ENCODE data around the gene FAM237B. TPM values are rescaled to one million over a fixed set of nuclear protein-coding genes. Genes with fewer than 3 reads are reported as not detected.

Gene FAM237B
- polyA plus RNA-seq, 3 donors from 2014 or later = not detected

- no peak for DNase-seq
- no peak overlapping the region for H3K27ac Mint-ChIP-seq
- H3K4me3 Mint-ChIP-seq = peak overlapping the region in 1 of 5 donors; percentile 35
- H3K27me3 Mint-ChIP-seq (ENCODE audit: low read depth in 3 of 3) = peaks cover 9 to 24% (median 15%) of the 10 kb centered on the region in 3 donors
- H3K9me3 Mint-ChIP-seq = peaks cover 0 to 5% (median 0%) of the 10 kb centered on the region in 6 donors
- H3K36me3 Mint-ChIP-seq = no peaks in the 10 kb centered on the region
- H3K4me1 Mint-ChIP-seq = no peaks in the 10 kb centered on the region
These were observed 695 bp downstream of the FAM237B start for GRCh38 chr7:90320418-90320800.

GRCh38 chr7:90320014-90320413 lies 1.1 kb downstream of the FAM237B start:
- peaks cover 0 to 5% (median 0%) of the 10 kb centered on the region in 6 donors for H3K9me3 Mint-ChIP-seq

DNA sequence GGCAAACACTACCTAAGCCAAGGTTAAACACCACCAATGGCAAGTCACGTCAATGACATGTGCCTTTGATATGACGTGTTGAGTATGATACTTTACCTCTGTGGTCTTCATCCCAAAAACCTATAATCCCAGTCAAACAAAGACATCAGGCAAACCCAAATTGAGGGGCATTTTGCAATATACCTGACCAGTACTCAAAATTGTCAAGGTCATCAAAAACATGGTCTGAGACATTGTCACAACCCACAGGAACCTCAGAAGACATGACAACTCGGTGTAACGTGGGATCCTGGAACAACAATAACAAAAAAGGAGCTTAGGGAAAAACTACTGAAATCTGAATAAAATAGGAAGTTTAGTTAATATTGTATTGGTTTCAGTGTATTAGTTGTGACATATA lies 7.2 kb downstream of the FAM237B start:
- no peak overlapping the region for H3K27ac Mint-ChIP-seq
- no peaks in the 10 kb centered on the region for H3K36me3 Mint-ChIP-seq
- H3K9me3 Mint-ChIP-seq = peaks cover 0 to 2% (median 0%) of the 10 kb centered on the region in 6 donors
- H3K4me3 Mint-ChIP-seq = no peak overlapping the region
- no peaks in the 10 kb centered on the region for H3K4me1 Mint-ChIP-seq
- no peak for DNase-seq
- H3K27me3 Mint-ChIP-seq (ENCODE audit: low read depth in 3 of 3) = peaks cover 2 to 7% (median 3%) of the 10 kb centered on the region in 3 donors

More at GRCh38 chr7:90320014-90320413, 1.1 kb downstream of the FAM237B start:
- no peak overlapping the region for H3K4me3 Mint-ChIP-seq
- H3K27ac Mint-ChIP-seq = no peak overlapping the region
- no peaks in the 10 kb centered on the region for H3K4me1 Mint-ChIP-seq
- peaks cover 9 to 24% (median 16%) of the 10 kb centered on the region in 3 donors for H3K27me3 Mint-ChIP-seq (ENCODE audit: low read depth in 3 of 3)
- no peaks in the 10 kb centered on the region for H3K36me3 Mint-ChIP-seq
- DNase-seq = no peak

DNA sequence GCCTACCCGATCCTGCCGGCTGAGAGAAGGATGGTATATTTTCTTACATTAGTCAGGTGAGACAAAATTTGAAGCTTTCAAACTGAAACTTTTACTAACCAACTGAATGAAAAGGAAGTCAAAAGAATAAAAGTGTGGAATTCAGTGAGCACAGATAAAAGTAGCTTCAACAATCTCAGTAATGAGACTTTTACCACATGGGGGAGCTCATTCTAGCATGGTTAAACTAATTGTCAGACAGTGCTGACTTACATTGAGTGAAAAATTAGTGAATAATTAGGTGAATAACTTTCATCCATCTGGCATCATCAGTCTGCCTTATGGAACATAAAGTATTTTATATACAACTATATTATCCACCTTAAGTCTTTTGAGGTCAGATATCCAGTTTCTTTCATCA lies 8.4 kb downstream of the FAM237B start:
- Mint-ChIP-seq H3K27ac (no peak overlapping the region), H3K36me3 (no peaks in the 10 kb centered on the region), H3K9me3 (no peaks in the 10 kb centered on the region), H3K4me3 (no peak overlapping the region), H3K27me3 (ENCODE audit: low read depth in 3 of 3) (peaks cover 2 to 7% (median 3%) of the 10 kb centered on the region in 3 donors), H3K4me1 (no peaks in the 10 kb centered on the region)
- peak in 1 of 3 donors; percentile 4 for DNase-seq

GRCh38 chr7:90311175-90311574 lies 9.9 kb downstream of the FAM237B start:
- Mint-ChIP-seq H3K36me3 (no peaks in the 10 kb centered on the region), H3K27ac (no peak overlapping the region), H3K4me3 (no peak overlapping the region), H3K4me1 (no peaks in the 10 kb centered on the region), H3K27me3 (ENCODE audit: low read depth in 3 of 3) (peaks cover 2 to 4% (median 3%) of the 10 kb centered on the region in 3 donors), H3K9me3 (no peaks in the 10 kb centered on the region)
- DNase-seq = no peak

- no peak overlapping the region for H3K4me3 Mint-ChIP-seq
- H3K36me3 Mint-ChIP-seq = no peaks in the 10 kb centered on the region
- H3K9me3 Mint-ChIP-seq = no peaks in the 10 kb centered on the region
- H3K27ac Mint-ChIP-seq = no peak overlapping the region
- no peaks in the 10 kb centered on the region for H3K4me1 Mint-ChIP-seq
- DNase-seq = no peak
- peaks cover 2 to 4% (median 3%) of the 10 kb centered on the region in 3 donors for H3K27me3 Mint-ChIP-seq (ENCODE audit: low read depth in 3 of 3)
These were observed 11.2 kb downstream of the FAM237B start for GRCh38 chr7:90309872-90310271.

- Mint-ChIP-seq H3K4me3 (no peak overlapping the region), H3K36me3 (no peaks in the 10 kb centered on the region), H3K9me3 (no peaks in the 10 kb centered on the region), H3K27me3 (ENCODE audit: low read depth in 3 of 3) (peaks cover 0 to 3% (median 2%) of the 10 kb centered on the region in 3 donors), H3K27ac (no peak overlapping the region), H3K4me1 (no peaks in the 10 kb centered on the region)
- DNase-seq = no peak
These were observed 17.9 kb downstream of the FAM237B start for GRCh38 chr7:90303241-90303640.

DNA sequence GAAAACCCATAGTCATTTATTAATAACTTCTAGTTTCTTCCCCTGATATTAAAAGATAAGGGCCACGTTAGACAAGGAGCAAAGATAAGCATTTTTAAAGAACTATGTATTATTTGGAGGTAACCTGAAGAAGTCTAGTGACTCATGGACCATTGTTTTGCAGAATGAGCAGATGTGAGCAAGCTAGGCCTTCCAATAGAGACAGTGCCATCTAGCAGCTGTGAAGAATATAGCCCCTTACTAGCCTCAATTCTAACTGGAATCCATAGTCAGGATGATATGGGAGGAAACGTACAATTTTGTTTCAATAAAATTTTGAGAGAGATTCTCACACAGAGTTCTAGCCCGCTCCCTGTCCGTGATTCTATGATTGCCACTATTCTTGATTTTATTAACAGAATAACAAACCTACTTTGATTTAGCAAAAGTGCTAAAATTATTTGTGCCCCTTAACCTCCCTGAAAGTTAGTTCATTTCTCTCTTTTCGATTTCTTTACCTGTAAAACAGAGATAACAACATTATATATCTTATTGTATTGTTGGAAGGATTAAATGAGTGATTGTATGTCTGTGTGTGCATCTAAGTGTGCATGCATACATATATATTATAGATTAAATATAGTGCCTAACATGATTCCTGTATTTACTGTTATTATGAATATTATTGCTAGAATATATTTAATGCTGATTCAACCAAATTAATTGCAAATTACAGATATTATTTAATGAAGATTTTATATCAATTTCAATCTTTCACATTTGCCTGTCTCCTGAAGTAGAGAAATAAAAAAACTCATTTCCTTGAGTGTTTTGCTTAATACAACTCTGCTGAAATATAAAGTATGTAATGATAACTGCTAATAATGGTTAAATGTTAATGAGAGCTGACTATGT lies 22.7 kb downstream of the FAM237B start:
- Mint-ChIP-seq H3K4me3 (no peak overlapping the region), H3K27ac (no peak overlapping the region), H3K27me3 (ENCODE audit: low read depth in 3 of 3) (peaks cover 0 to 3% (median 0%) of the 10 kb centered on the region in 3 donors), H3K36me3 (no peaks in the 10 kb centered on the region), H3K4me1 (no peaks in the 10 kb centered on the region), H3K9me3 (no peaks in the 10 kb centered on the region)
- no peak for DNase-seq

GRCh38 chr7:90290244-90291113 lies 30.6 kb downstream of the FAM237B start:
- peaks cover 0 to 2% (median 2%) of the 10 kb centered on the region in 3 donors for H3K27me3 Mint-ChIP-seq (ENCODE audit: low read depth in 3 of 3)
- H3K27ac Mint-ChIP-seq = no peak overlapping the region

DNA sequence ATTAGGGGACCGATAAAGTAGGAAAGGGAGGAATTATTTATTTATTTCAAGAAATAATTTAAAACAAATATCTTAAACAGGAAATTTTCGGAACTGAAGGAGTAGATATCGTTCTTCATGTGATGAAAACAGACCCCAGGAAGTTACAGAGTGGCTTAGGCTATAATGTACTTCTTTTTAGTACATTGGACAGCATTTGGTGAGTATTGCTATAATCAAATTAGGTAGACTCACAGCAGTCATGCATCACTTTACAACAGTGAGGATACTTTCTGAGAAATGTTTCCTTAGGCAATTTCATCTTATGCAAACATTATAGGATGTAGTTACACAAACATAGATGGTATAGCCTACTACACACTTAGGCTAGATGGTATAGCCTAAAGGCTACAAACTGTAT lies 33.0 kb downstream of the FAM237B start:
- Mint-ChIP-seq H3K4me1 (peaks cover 2 to 7% of the 10 kb centered on the region in 2 donors), H3K27me3 (ENCODE audit: low read depth in 3 of 3) (peaks cover 0 to 2% (median 2%) of the 10 kb centered on the region in 3 donors), H3K9me3 (no peaks in the 10 kb centered on the region), H3K36me3 (no peaks in the 10 kb centered on the region), H3K27ac (no peak overlapping the region), H3K4me3 (no peak overlapping the region)
- no peak for DNase-seq

More at GRCh38 chr7:90290244-90291113, 30.6 kb downstream of the FAM237B start:
- no peak overlapping the region for H3K4me3 Mint-ChIP-seq
- H3K9me3 Mint-ChIP-seq = no peaks in the 10 kb centered on the region
- H3K4me1 Mint-ChIP-seq = peaks cover under 1 to 3% of the 10 kb centered on the region in 2 donors
- no peaks in the 10 kb centered on the region for H3K36me3 Mint-ChIP-seq
- DNase-seq = no peak

DNA sequence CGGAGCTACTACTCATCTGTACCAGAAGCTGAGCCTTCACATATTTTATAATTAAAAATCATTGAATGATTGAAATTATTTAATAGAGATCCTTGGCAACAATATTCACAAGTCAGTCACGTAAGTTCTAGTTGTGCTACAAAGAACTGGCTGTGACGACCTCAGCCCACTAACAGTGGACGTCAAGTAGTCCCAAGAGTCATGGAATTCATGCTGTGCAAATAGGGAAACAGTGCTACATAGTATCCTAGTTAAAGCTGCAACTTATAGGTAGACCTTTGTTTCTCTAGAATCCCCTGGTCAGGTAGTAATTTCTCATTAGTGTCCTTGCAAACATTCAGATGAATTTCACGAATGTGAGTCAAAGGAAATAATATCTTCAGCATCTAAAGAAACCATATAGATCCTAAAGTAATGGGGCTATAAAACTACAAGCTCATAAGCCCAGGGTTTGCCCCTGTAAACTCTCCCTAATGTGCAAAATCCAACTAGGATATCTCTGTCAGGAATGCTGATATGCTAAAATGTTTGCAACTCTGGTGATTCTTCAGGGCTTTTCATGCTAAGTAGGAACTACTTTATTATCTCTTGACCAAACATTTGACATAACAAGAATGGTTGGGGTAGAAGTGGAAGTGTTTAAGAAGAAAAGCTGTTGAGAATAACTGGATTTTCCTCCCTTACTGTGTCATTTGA lies 44.9 kb downstream of the FAM237B start:
- Mint-ChIP-seq H3K4me3 (no peak overlapping the region), H3K9me3 (no peaks in the 10 kb centered on the region), H3K27me3 (ENCODE audit: low read depth in 3 of 3) (peaks cover 0 to 3% (median 1%) of the 10 kb centered on the region in 3 donors), H3K36me3 (no peaks in the 10 kb centered on the region), H3K4me1 (no peaks in the 10 kb centered on the region), H3K27ac (no peak overlapping the region)
- DNase-seq = no peak

GRCh38 chr7:90274161-90274560 lies 46.9 kb downstream of the FAM237B start:
- Mint-ChIP-seq H3K27me3 (ENCODE audit: low read depth in 3 of 3) (peaks cover 1 to 4% (median 1%) of the 10 kb centered on the region in 3 donors), H3K4me1 (no peaks in the 10 kb centered on the region)

GRCh38 chr7:90272242-90272641 lies 48.9 kb downstream of the FAM237B start:
- DNase-seq = no peak
- Mint-ChIP-seq H3K4me3 (no peak overlapping the region), H3K4me1 (no peaks in the 10 kb centered on the region), H3K27me3 (ENCODE audit: low read depth in 3 of 3) (peaks cover 1 to 6% (median 2%) of the 10 kb centered on the region in 3 donors), H3K27ac (no peak overlapping the region), H3K36me3 (no peaks in the 10 kb centered on the region), H3K9me3 (no peaks in the 10 kb centered on the region)

More at GRCh38 chr7:90274161-90274560, 46.9 kb downstream of the FAM237B start:
- no peak for DNase-seq
- Mint-ChIP-seq H3K9me3 (no peaks in the 10 kb centered on the region), H3K4me3 (no peak overlapping the region), H3K36me3 (no peaks in the 10 kb centered on the region), H3K27ac (no peak overlapping the region)
